Ishikawa (cell line): ENCODE results near the gene CTNNBL1.

Source experiments
- CEBPB ChIP-seq: IDR thresholded peaks from 2 replicates; pipeline ENCODE4 v1.6.1; 2012
- CREB1 ChIP-seq: IDR thresholded peaks from 2 replicates; pipeline ENCODE4 v1.6.1; 2012; ENCODE audit warnings: low read depth
- EGR1 ChIP-seq: IDR thresholded peaks from 2 replicates; pipeline ENCODE4 v1.6.1; 2012
- EP300 ChIP-seq: IDR thresholded peaks from 2 replicates; pipeline ENCODE4 v1.6.1; 2012; ENCODE audit warnings: borderline replicate concordance
- FOXM1 ChIP-seq: IDR thresholded peaks from 2 replicates; pipeline ENCODE4 v1.6.1; 2012; ENCODE audit warnings: low read depth, borderline replicate concordance
- MAX ChIP-seq: IDR thresholded peaks from 2 replicates; pipeline ENCODE4 v1.6.1; 2012
- NFIC ChIP-seq: IDR thresholded peaks from 2 replicates; pipeline ENCODE4 v1.6.1; 2012
- RAD21 ChIP-seq: IDR thresholded peaks from 2 replicates; pipeline ENCODE4 v1.6.1; 2012; ENCODE audit warnings: low read depth
- TAF1 ChIP-seq: IDR thresholded peaks from 2 replicates; pipeline ENCODE4 v1.6.1; 2012; ENCODE audit warnings: low read depth, mild to moderate bottlenecking
- TCF12 ChIP-seq: IDR thresholded peaks from 2 replicates; pipeline ENCODE4 v1.6.1; 2012; ENCODE audit warnings: low read depth
- TEAD4 ChIP-seq: IDR thresholded peaks from 2 replicates; pipeline ENCODE4 v1.6.1; 2012
- YY1 ChIP-seq: IDR thresholded peaks from 2 replicates; pipeline ENCODE4 v1.6.1; 2012; ENCODE audit warnings: low read depth
- ZBTB7A ChIP-seq: IDR thresholded peaks from 2 replicates; pipeline ENCODE4 v1.6.1; 2012; ENCODE audit warnings: low read depth
- TF ChIP-seq, protein P1 (sequence below): IDR thresholded peaks from 2 replicates; pipeline ENCODE4 v1.6.1; 2012; ENCODE audit warnings: low read depth, mild to moderate bottlenecking
- TF ChIP-seq, protein P2 (sequence below): IDR thresholded peaks from 2 replicates; pipeline ENCODE4 v1.6.1; 2012

Gene CTNNBL1

DNA sequence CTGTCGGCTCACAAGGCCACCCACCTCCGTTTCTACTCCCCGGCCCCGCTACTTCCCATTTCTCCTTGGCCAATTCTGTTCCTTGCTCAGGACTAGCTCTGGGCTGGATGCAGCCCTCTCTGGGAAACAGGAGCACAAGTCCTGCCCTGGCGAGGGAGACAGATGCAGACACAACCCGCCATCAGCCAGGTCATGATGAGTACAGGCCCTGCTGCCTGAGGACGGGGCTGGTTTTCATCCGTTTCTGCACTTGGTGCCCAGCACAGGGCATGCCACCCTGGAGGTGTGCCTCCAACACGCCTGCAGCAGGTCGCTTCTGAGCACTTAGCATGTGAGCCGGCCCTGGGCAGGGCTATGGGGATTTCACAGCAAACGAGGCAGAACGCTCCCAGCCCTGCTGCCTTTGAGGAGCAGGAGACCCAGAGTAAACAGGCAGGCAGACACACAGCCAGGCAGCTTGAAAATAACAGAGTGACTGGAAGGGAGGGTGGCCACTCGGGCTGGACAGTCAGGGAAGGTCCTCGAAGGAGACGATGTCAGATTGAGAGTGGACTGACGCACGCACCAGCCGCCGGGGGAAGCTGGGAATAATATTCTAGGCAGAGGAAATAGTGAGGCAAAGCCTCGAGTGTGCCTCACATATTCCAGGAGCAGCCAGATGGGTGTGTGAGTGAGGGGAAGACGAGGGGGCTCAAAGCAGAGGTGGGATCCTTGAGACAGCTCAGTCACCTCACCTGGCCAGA, 187.9 kb downstream of the CTNNBL1 start:
- no peak for TF ChIP-seq TCF12
- TF ChIP-seq, protein P1, sequence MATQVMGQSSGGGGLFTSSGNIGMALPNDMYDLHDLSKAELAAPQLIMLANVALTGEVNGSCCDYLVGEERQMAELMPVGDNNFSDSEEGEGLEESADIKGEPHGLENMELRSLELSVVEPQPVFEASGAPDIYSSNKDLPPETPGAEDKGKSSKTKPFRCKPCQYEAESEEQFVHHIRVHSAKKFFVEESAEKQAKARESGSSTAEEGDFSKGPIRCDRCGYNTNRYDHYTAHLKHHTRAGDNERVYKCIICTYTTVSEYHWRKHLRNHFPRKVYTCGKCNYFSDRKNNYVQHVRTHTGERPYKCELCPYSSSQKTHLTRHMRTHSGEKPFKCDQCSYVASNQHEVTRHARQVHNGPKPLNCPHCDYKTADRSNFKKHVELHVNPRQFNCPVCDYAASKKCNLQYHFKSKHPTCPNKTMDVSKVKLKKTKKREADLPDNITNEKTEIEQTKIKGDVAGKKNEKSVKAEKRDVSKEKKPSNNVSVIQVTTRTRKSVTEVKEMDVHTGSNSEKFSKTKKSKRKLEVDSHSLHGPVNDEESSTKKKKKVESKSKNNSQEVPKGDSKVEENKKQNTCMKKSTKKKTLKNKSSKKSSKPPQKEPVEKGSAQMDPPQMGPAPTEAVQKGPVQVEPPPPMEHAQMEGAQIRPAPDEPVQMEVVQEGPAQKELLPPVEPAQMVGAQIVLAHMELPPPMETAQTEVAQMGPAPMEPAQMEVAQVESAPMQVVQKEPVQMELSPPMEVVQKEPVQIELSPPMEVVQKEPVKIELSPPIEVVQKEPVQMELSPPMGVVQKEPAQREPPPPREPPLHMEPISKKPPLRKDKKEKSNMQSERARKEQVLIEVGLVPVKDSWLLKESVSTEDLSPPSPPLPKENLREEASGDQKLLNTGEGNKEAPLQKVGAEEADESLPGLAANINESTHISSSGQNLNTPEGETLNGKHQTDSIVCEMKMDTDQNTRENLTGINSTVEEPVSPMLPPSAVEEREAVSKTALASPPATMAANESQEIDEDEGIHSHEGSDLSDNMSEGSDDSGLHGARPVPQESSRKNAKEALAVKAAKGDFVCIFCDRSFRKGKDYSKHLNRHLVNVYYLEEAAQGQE: no peak
- no peak for TF ChIP-seq CREB1
- TF ChIP-seq FOXM1: no peak
- no peak for TF ChIP-seq EGR1
- no peak for TF ChIP-seq YY1
- no peak for TF ChIP-seq EP300
- TF ChIP-seq, protein P2, sequence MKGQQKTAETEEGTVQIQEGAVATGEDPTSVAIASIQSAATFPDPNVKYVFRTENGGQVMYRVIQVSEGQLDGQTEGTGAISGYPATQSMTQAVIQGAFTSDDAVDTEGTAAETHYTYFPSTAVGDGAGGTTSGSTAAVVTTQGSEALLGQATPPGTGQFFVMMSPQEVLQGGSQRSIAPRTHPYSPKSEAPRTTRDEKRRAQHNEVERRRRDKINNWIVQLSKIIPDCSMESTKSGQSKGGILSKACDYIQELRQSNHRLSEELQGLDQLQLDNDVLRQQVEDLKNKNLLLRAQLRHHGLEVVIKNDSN: no peak

GRCh38 chr20:37882961-37883712, 189.3 kb downstream of the CTNNBL1 start:
- TF ChIP-seq, protein P1: no peak
- TF ChIP-seq, protein P2: no peak
- TF ChIP-seq FOXM1 (no peak), MAX (no peak), TCF12 (no peak), ZBTB7A (no peak), NFIC (no peak), TAF1 (no peak), EP300 (no peak), CEBPB (no peak), YY1 (no peak), TEAD4 (no peak), CREB1 (no peak), RAD21 (no peak), EGR1 (no peak)

DNA sequence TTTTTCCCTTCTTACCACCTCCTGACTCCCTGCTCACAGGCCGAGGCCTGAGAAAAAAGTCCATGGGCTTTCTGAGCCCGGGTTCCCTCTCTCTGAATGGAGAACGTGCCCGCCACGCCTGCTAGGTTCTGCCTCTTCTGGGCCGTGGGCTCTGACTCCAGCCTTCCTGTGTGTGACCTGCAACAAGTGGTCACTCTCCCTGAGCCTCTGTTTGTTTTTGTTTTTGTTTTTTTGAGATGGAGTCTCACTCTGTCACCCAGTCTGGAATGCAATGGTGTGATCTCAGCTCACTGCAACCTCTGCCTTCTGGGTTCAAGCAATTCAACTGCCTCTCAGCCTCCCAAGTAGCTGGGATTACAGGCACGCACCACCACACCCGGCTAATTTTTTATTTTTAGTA, 191.2 kb downstream of the CTNNBL1 start:
- no peak for TF ChIP-seq FOXM1
- TF ChIP-seq NFIC: no peak
- no peak for TF ChIP-seq TEAD4
- TF ChIP-seq CREB1: no peak
- no peak for TF ChIP-seq TCF12
- TF ChIP-seq, protein P2: no peak
- no peak for TF ChIP-seq MAX
- no peak for TF ChIP-seq YY1
- TF ChIP-seq, protein P1: no peak
- no peak for TF ChIP-seq EP300
- no peak for TF ChIP-seq CEBPB
- no peak for TF ChIP-seq EGR1
- TF ChIP-seq TAF1: no peak
